ENCODE measurements around the gene EFCAB6.

GRCh38 chr22:43488937-43489336 is 323.2 kb downstream of the EFCAB6 start:
- no peak for TF ChIP-seq POLR2A (IDR thresholded peaks at IDR 0.05)
- no peak for TF ChIP-seq CTCF (IDR thresholded peaks at IDR 0.05)
